GM18951 (cell line): ENCODE data around the gene KDM5C.

ENCODE experiments used
- POLR2A ChIP-seq: IDR thresholded peaks from 4 replicates; pipeline ENCODE4 v1.6.1; 2011; ENCODE audit warnings: mild to moderate bottlenecking; ENCODE audit not compliant: insufficient read length, insufficient read depth; ENCODE audit errors: extremely low read depth
- in situ Hi-C: fragments of 300-500 bp; cut with MboI; formaldehyde crosslinking; loops from one replicate; pipeline ENCODE4 v1.12.0; 2022; ENCODE audit warnings: low sequenced_read_pairs, mixed read lengths, inconsistent platforms; ENCODE audit not compliant: unreplicated experiment

KDM5C gene

GRCh38 chrX:53257166-53257565 lies 32.2 kb upstream of the KDM5C start:
- in situ Hi-C loops = no loop called here
- no peak for TF ChIP-seq POLR2A

GRCh38 chrX:53256446-53257041 lies 31.5 kb upstream of the KDM5C start:
- no peak for TF ChIP-seq POLR2A
- in situ Hi-C loops = no loop called here

- TF ChIP-seq POLR2A = no peak
- in situ Hi-C loops = no loop called here
These were observed 30.8 kb upstream of the KDM5C start for GRCh38 chrX:53255738-53256191.

DNA sequence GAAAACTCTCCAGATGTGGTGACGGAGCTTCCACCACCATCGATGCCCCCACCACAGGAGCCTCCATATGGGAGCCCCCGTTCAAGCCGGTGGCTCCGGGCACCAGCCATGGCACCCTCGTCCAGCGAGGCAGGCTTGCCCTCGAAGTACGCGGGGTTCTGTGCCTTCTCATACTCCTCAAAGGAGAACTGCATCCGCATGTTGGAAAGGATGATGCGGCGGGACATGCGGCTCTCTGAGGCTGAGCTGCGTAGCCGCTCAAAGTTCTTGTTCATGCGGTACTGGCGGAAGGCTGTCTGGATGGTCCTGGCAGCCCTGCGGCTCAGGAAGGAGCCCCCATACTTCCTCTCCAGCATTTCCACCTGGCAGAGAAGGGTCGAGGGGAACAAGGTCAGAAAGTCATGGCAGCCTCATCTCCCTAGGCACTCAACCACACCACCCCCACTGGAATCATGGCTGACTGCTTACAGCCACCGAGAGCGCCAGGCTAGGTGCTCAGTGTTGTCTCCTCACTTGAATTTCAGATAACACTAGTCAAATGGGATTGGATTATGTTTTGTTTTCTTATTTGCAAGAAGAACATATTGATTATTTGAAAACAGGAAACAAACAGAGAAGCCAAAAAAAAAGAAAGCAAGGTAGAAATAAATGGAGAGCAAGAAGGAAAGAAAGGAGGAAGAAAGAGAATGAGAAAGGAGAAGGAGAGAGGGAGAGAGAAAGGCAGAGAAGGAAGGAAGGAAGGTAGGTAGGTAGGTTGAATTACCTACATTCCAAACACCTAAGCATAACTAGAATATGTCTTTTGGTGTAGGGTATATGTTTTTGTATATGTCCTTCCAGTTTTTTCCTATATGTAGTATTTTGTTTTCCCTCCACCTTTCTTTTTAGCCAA lies 29.8 kb upstream of the KDM5C start:
- in situ Hi-C loops = no loop called here
- no peak for TF ChIP-seq POLR2A

- no peak for TF ChIP-seq POLR2A
- in situ Hi-C loops = no loop called here
These were observed 28.4 kb upstream of the KDM5C start for GRCh38 chrX:53253293-53254020.

DNA sequence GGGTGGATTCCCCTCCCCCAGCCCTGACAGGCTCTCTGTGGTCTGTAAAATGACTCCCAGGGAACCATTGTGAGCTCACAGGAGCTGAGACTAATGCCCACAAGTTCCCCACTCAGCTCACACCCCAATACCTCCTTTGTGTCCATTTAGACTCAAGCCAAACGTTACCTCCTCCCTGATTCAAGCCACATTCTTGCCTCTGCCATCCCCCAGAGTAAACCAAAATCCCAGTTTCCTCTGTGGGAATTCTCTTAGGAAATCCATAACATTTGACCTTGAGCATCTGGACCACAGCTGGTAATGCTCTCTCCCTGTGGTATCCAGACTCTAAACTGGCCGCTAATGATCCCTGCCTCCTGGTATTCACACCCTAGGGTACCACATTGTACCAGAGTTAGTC lies 26.3 kb upstream of the KDM5C start:
- no peak for TF ChIP-seq POLR2A
- in situ Hi-C loops = no loop called here

DNA sequence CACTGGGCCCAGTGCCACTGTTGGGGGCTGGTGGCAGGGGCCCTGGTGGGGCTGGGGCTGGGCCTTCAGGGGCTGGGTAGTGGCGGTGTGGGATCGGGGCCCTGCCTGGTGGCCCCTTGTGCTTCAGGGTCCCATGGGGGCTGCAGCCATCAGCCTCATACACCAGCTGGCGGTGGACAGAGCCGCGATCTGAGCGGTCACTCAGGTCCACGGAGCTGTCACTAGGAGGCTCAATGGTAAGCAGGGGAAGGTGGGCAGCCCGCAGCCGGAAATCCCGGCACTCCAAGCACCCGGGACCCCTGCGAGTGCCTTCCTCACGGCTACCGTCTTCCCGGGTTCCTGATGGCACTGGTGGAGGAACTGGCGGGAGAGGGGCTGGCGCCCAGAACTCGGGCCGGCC lies 25.5 kb upstream of the KDM5C start:
- in situ Hi-C loops = no loop called here
- TF ChIP-seq POLR2A = no peak

DNA sequence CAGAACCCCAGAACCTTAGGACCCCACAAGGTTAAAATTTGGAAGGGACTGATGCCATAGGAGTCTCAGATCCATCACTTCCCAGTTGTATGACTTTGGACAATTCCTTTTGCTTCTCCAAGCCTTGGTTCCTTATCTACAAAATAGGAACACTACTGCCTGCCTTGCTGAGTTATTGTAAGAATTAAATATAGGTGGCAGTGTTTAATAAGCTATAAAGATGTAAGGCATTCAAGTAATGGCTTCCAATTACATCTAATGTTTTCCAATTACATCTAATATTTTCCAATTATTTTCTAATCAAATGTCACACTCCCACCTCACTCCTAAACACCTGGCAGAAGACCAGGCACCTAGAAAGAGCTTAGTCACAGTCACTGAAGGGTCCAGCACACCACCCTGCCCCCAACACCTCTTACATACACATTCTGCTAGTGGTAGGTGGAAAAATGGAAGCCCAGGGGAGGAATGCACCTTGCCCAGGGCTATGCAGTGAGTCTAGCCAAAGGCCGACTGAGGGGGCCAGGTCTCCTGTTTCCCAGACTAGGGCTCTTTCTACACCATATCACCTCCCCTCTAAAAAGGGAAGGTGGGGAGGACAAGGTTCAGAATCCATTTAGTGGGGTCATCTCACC lies 24.5 kb upstream of the KDM5C start:
- in situ Hi-C loops = no loop called here
- no peak for TF ChIP-seq POLR2A

DNA sequence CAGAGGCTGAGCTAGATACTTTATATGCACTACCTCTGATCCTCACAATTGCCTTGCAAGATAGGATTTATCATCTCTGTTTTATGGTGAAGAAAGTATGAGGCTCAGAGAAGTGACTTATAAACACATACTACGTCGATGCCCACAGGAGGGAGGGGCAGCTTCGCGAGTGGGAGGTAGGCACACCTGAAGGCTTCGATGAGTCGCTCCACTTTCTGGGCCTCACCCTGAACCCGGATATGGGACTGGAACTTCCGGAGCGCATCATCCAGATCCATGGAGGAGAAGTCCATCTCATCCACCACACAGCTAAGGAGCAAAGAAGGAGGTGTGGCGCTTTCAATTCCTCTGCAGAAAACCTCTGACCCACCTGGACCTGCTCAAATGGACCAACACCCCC lies 22.9 kb upstream of the KDM5C start:
- in situ Hi-C loops = no loop called here
- TF ChIP-seq POLR2A = no peak

GRCh38 chrX:53246231-53246630 lies 21.2 kb upstream of the KDM5C start:
- in situ Hi-C loops = no loop called here
- TF ChIP-seq POLR2A = no peak

DNA sequence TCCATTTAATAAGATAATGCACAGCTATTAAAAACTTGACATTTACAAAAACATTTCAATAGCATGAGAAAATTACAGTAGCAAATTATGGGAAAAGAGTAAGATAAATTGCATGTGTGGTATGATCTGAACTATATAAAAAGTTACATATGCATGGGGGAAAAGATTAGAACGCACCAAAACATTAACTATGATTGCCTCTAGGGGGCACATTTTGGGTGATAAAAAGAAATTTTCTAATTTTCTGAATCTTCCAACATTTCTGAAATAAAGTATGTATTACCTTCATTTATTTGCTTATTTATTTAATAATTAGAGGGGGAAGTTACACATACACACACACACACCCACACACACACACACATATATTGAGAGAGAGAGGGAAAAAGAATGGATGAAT lies 19.6 kb upstream of the KDM5C start:
- TF ChIP-seq POLR2A = no peak
- in situ Hi-C loops = no loop called here

- TF ChIP-seq POLR2A = no peak
- in situ Hi-C loops = no loop called here
These were observed 17.3 kb upstream of the KDM5C start for GRCh38 chrX:53242310-53242709.

DNA sequence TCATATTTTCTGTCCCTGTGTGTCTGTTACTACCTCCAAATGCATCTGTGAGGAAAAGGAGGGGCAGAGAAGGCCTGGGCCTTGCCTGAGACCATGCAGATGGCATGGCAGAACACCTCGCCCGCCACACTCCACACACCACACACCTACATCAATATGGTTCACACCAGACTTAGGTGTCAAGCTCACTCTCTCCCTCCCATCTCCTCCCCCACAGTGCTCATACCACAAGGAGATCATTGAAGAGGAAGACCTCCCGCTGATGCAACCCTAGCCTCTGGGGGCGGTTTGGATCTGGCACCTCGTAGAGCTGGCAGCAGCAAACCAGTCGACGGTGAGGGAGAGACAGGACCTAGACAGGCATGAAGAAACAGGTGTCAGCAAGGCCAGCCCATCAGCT lies 16.6 kb upstream of the KDM5C start:
- in situ Hi-C loops = no loop called here
- no peak for TF ChIP-seq POLR2A
